Measurements from ENCODE around the gene ITGB8.

DNA sequence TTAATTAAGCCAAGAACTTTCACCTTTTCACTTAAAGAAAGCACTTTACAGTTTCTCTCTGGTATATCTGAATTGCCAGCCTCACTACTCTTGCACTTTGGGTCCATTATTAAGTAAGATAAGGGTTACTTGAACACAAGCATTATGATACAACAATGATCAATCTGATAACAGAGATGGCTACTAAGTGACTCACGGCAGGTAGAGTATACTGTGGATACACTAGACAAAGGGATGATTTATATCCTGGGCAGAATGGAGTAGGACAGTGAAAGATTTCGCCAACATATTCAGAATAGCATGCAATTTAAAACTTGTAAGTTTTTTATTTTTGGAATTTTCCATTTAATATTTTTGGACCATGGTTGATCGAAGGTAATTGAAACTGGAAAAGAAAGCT is 34.3 kb upstream of the ITGB8 start:
- no peak for TF ChIP-seq EP300 (IDR thresholded peaks at IDR 0.05)
- TF ChIP-seq, protein P1, sequence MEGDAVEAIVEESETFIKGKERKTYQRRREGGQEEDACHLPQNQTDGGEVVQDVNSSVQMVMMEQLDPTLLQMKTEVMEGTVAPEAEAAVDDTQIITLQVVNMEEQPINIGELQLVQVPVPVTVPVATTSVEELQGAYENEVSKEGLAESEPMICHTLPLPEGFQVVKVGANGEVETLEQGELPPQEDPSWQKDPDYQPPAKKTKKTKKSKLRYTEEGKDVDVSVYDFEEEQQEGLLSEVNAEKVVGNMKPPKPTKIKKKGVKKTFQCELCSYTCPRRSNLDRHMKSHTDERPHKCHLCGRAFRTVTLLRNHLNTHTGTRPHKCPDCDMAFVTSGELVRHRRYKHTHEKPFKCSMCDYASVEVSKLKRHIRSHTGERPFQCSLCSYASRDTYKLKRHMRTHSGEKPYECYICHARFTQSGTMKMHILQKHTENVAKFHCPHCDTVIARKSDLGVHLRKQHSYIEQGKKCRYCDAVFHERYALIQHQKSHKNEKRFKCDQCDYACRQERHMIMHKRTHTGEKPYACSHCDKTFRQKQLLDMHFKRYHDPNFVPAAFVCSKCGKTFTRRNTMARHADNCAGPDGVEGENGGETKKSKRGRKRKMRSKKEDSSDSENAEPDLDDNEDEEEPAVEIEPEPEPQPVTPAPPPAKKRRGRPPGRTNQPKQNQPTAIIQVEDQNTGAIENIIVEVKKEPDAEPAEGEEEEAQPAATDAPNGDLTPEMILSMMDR (IDR thresholded peaks at IDR 0.05), result no peak
- no peak for TF ChIP-seq POLR2A (IDR thresholded peaks at IDR 0.05)

Data from ovary (tissue), 3 donors.